Measurements from ENCODE around the gene KIFAP3. TPM values are rescaled to one million over a fixed set of nuclear protein-coding genes. Genes with fewer than 3 reads are reported as not detected.

KIFAP3 gene
- total and polyA plus RNA-seq, 2 of the 8 experiments (the other 6 are each of a cell fraction or from before 2014, with no cell fraction given) = 1.3 to 3.2 TPM

DNA sequence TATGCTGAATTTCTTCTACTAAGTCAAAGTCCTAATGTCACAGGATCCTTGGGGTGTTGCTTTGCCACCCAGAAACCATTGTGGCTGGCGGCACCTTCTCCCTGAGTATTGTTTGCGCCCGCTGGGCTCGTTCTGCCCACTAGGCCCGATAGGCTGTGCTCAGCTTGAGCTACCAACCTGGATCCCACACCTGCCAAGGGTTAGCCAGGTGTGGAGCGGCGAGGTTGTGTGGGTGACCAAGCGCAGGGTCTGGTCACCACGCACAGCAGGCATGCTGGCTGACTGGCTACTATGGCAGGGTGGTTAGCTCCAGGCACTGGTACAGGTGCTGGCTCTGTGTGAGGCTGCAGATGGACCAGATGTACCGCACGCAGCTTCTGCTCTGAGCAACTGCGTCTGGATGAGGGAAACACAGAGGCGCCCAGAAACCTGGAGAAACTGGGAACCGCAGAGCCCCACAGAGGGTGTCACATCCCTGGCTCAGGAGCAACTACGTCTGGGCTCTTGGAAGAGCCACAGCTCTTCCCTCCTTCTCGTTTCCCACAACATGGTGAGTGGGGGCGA is 130.4 kb downstream of the KIFAP3 start (continued):
- no peak for TF ChIP-seq ZNF274 (IDR thresholded peaks at IDR 0.05; ENCODE audit: borderline replicate concordance, extremely low read depth, low read length)

All from H1 (cell line).